Measurements from ENCODE around the gene ZFP64.
A peak's percentile ranks its signal among the peaks of the same experiment; 100 is the strongest.

ZFP64 gene

GRCh38 chr20:52105442-52106422 is 85.8 kb downstream of the ZFP64 start (continued):
- TF ChIP-seq ZNF785 (tag by site-specific recombination; IDR thresholded peaks at IDR 0.05) = no peak
- 0 out of 2 replicates have a peak, but pooled peaks have one; percentile 11 for TF ChIP-seq ZNF501 (tag by site-specific recombination; IDR thresholded peaks at IDR 0.05)
- TF ChIP-seq ZNF510 (tag by site-specific recombination; IDR thresholded peaks at IDR 0.05; ENCODE audit: insufficient replicate concordance) = no peak
- TF ChIP-seq ZNF580 (tag by site-specific recombination; IDR thresholded peaks at IDR 0.05) = no peak; the same call in 1 of the 2 replicates
- TF ChIP-seq ELK4 (IDR thresholded peaks at IDR 0.05; ENCODE audit: borderline replicate concordance, low read depth, low read length) = no peak
- TF ChIP-seq ZNF530 (tag by site-specific recombination; IDR thresholded peaks at IDR 0.05; ENCODE audit: low read depth) = no peak
- TF ChIP-seq ZNF449 (tag by site-specific recombination; IDR thresholded peaks at IDR 0.05) = peak; percentile 75; the same call in 1 of the 2 replicates
- TF ChIP-seq ZNF175 (tag by site-specific recombination; IDR thresholded peaks at IDR 0.05) = no peak
- TF ChIP-seq ZNF555 (tag by site-specific recombination; conservative IDR thresholded peaks at IDR 0.05) = no peak
- TF ChIP-seq HIC1 (tag by site-specific recombination; IDR thresholded peaks at IDR 0.05) = no peak; the same call in 1 of the 2 replicates
- TF ChIP-seq ZNF660 (tag by site-specific recombination; IDR thresholded peaks at IDR 0.05) = no peak
- no peak for TF ChIP-seq ZBTB11 (tag by site-specific recombination; conservative IDR thresholded peaks at IDR 0.05; ENCODE audit: low read depth)
- TF ChIP-seq ZBTB7A (tag by site-specific recombination; IDR thresholded peaks at IDR 0.05; ENCODE audit: low read depth) = no peak
- TF ChIP-seq ZNF433 (tag by site-specific recombination; IDR thresholded peaks at IDR 0.05; ENCODE audit: low read depth) = no peak
- no peak for TF ChIP-seq ZNF670 (tag by site-specific recombination; IDR thresholded peaks at IDR 0.05; ENCODE audit: low read depth)
- no peak for TF ChIP-seq ZNF704 (tag by site-specific recombination; IDR thresholded peaks at IDR 0.05)
- TF ChIP-seq REPIN1 (tag by site-specific recombination; IDR thresholded peaks at IDR 0.05; ENCODE audit: low read depth) = no peak
- peak; percentile 23 for TF ChIP-seq WT1 (tag by site-specific recombination; IDR thresholded peaks at IDR 0.05)
- TF ChIP-seq ZNF645 (tag by site-specific recombination; IDR thresholded peaks at IDR 0.05) = no peak
- 0 out of 2 replicates have a peak, but pooled peaks have one; percentile 14 for TF ChIP-seq ZNF394 (tag by site-specific recombination; IDR thresholded peaks at IDR 0.05; ENCODE audit: borderline replicate concordance)
- peak; percentile 55; the same call in 1 of the 2 replicates for TF ChIP-seq GFI1B (tag by site-specific recombination; IDR thresholded peaks at IDR 0.05)
- 0 out of 2 replicates have a peak, but pooled peaks have one; percentile 12 for TF ChIP-seq PATZ1 (tag by site-specific recombination; IDR thresholded peaks at IDR 0.05)
- no peak for TF ChIP-seq ZNF549 (tag by site-specific recombination; IDR thresholded peaks at IDR 0.05)
- TF ChIP-seq KLF1 (tag by site-specific recombination; IDR thresholded peaks at IDR 0.05) = peak; percentile 75; the same call in 1 of the 2 replicates

Data from HEK293 (cell line).